Suppressor macrophage treated with lipopolysaccharide for 1 hour (primary cell): ENCODE measurements around the gene RPAIN.
"Not testable (repeated sequence)": the region's sequence is repeated elsewhere in the genome, so short reads cannot be mapped to it uniquely, and the experiment has no call there.

ENCODE experiments used
- DNase-seq, 3 donors: peaks; one replicate each; pipeline ENCODE4 v3.0.0-alpha.2; 2020 to 2022

The RPAIN gene

DNA sequence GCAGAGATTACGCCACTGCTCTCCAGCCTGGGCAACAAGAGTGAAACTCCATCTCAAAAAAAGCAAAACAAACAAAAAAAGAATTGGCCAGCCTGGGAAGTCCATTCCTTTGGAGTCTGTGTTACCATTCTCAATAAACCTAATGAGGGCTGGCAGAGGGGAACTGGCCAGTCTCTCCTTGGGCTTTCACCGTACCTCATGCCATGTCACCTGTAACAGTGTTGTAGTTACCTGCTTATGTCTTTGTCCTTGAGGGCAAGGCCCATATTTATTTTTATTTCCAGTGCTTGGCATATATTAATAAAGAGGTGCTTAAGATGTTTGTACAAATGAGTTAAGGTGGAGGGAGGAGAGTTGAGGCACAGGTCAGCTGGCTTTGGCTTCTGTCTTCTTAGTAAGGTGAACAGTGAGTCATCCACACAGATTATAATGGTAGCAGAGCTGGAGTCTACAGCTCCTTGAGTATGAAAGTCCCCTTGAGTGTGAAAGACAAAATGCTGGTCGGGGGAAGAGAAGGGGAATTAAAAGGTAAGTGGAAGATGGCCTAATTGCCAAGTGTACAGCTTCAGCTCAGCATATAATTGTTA, 10.5 kb downstream of the RPAIN start:
- DNase-seq = no peak

DNA sequence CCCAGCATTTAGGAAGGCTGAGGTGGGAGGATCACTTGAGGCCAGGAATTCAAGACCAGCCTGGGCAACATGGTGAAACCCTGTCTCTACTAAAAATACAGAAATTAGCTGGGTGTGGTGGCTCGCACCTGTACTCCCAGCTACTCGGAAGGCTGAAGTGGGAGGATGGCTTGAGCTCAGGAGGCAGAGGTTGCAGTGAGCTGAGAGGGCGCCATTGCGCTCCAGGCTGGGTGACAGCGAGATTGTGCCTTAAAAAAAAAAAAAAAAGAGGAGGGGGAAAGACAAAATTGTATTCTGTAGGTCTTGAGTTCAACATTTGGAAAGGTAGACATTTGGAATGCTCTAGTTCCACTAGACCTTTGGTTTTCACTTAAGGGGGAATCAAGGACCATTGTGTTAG, 11.3 kb downstream of the RPAIN start:
- DNase-seq = not testable (repeated sequence)

DNA sequence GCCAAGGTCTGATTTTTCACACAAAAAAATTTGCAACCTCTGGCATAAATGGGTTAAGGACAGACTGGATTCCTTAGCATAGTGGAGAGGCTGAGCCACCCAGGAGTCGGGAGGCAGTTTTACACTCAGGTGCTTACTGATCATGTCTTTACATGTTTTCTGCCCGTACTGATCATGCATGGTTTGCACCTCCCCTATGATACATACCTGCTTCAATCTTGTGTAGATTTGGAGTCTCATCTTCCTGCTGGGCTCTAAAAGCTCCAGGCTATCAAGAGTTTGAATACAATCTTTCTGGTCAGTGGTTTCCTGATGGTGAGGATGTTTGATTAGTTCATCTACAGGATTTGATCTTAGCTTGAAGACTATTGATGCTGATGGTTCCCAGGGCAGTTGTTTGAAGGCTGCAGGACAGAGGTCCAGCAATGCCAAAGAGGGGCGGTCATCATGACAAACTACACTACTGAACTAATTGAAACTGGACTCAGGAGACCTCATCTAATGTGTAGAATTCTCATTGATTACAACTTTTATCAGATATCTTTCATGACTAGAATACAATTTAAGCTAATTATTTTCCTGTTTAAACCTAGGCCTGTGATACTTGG, 12.1 kb downstream of the RPAIN start:
- no peak for DNase-seq

- DNase-seq = no peak
Observed at GRCh38 chr17:5434984-5435383, 15.0 kb downstream of the RPAIN start.

DNA sequence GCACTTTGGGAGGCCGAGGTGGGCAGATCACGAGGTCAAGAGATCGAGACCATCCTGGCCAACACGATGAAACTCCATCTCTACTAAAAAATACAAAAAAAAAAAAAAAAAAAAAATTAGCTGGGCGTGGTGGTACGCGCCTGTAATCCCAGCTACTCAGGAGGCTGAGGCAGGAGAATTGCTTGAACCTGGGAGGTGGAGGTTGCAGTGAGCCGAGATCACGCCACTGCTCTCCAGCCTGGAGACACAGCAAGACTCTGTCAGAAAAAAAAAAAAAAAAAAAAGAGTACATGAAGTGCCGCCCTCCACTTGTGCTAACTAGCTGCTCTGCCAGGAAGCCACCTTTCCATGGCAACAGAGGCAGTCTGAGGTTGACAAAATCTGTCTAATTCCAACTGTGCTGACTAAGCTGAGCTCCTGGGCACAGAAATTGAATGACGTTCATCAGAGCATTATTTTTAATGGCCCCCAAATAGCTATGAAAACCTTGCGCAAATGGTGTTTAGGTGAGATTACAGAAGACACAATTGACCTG, 15.9 kb downstream of the RPAIN start:
- not testable (repeated sequence) for DNase-seq

GRCh38 chr17:5437721-5438317, 17.8 kb downstream of the RPAIN start:
- no peak for DNase-seq

DNA sequence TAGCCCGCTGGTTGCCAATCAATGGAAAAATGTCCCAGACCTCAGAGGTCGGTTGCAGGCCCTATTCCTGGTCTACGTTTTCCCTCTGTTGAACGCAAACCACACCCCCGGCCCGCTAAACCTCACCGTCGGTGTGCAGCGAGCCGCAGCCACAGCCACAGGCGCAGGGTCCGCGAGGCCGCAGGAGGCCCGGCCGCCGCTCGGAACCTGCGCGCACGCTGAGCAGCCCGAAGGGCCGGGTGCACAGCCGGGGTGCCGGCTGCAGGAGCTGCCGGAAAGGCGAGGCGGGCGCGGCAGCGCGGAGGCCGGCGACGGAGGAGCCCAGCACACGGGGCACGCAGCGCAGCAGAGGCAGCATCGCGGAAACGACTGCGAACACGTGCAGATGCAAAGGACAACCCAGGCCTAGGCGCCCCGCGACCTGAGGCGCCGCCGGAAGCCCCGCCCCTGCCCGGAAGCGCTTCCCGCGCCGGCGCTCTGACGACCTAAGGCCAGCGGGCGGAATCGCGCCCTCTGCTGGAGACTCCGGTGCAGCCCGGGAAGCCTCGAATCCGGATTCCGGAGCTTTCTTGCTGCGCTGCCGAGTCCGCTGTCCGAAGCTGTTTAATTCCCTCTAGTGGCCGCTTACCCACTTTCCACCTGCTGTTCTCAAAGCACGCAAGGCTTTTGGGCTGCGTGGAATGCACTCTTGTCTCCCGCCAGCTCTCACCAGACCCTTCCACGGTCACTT, 18.9 kb downstream of the RPAIN start, which contains the start of gene C1QBP:
C1QBP (minus strand) TSS at position 440 of the 730 bp plus-strand sequence; CDS start at position 358, 82 bp downstream.
- DNase-seq = peak; percentile 97 to 99 (median 98)

GRCh38 chr17:5439446-5439764, 19.4 kb downstream of the RPAIN start:
- peak in 1 of 3 donors; percentile 0 for DNase-seq

- no peak for DNase-seq
Observed at GRCh38 chr17:5443728-5444127, 23.7 kb downstream of the RPAIN start.

GRCh38 chr17:5444209-5444608, 24.2 kb downstream of the RPAIN start:
- DNase-seq = no peak

DNA sequence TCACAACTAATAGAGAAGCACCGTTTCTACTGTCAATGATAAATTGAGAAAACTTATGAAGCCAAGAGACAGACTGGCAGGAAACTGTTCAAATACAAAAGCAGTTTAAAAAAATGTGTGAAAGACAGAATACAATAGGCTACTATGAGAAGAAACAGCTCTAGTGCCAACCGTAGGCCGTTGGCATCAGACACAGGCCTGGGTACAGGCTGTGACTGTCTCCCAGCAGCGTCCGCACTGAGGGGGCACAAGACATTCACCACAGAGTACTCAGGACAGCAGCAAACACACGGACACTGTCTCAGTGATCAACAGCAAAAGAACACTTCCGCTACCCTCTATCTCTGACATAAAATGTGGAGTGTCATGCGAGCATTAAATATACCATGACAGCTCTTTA, 26.8 kb downstream of the RPAIN start:
- DNase-seq = no peak

GRCh38 chr17:5464717-5465507, 44.9 kb downstream of the RPAIN start:
- no peak for DNase-seq

GRCh38 chr17:5466295-5466694, 46.3 kb downstream of the RPAIN start:
- no peak for DNase-seq

GRCh38 chr17:5467416-5467815, 47.4 kb downstream of the RPAIN start:
- no peak for DNase-seq

DNA sequence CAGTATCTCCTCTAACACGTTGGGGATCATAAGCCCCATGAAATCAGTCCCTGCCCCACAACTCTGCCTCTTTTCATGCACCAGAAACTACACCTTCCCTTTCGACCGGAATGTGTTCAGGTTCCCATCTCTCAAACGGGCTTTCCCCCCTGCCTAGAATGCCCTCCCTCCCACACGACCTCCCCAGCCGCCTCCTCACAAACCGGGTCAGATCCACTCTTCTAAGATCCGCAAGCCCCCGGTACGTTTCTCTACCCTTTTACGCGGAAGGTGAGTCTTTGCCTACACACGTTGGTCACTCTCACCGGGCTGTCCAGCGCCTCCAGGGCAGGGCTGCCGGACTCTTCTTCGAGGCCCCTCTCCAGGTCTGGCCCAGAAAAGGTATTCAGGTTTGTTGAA, 48.1 kb downstream of the RPAIN start:
- DNase-seq = peak in 2 of 3 donors; percentile 23 to 26

DNA sequence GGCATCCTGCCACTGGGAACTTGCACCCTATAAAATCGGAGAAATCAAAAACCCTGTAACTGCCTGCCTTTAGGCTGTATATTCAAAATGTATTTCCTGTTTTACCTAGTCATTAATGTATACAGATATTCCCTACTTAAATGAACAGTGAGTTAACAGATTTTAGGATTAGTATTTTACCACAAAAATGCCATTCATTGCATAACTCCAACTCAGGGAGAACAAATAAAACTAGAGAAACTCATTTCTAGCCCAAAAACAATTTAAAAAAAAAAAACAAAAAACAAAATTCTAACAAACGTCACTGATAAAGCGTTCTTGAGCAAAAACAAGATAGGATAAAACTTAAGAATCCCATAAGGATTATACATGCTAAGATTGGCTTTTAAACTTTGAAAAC, 52.5 kb downstream of the RPAIN start:
- no peak for DNase-seq

DNA sequence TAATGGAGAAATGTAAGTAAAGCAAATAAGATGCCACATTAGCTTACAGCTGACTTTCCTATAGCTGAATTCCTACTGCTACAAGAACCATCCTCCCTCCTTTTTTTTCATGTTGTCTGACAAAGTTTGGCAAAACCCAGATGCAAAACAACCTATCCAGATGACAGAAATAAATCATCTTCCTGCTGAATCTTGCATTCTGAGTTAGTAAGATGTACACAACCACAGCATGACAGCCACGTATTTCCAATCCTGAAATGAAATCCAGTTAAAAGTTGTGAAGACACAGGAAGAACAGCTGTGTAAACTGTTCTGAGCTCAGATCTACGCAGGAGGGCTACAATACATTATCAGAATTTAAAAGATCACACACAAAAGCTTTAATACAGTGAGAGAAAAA, 53.9 kb downstream of the RPAIN start:
- DNase-seq = no peak

- no peak for DNase-seq
Observed at GRCh38 chr17:5478992-5479391, 59.0 kb downstream of the RPAIN start.

DNA sequence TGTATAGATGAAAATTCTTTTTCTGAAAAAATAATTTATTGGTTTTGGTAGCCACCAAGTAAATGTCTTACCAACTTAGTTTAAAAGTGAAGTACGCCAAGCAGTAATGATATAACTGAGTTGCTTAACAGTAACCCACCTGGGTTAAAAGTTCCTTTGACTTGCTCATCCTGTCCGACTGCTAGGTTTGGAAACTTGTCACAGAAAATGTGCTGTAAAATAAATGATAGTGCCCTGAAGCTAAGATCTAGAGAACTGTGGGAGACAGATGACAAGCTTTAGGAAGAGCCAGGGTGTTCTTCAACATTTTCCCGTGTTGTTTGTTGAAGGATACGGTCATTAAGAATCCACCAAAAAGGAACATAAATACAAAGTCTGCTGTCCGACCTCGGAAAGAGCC, 61.0 kb downstream of the RPAIN start:
- DNase-seq = no peak

DNA sequence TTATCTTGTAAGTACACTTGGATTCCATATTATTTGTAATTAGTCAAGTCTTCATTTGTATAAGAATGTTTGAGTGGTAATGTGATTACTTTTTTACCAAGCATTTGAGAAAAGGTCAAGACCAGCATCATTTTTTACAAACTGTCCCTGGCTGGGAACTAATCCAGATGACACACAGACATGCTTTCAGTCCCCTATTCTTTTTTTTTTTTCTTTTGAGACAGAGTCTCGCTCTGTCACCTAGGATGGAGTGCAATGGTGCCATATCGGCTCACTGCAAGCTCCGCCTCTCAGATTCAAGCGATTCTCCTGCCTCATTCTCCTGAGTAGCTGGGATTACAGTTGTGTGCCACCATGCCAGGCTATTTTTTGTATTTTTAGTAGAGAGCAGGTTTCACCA, 61.5 kb downstream of the RPAIN start:
- DNase-seq = no peak
